Endodermal cell (in vitro differentiated cells): ENCODE data around the gene WASF3. TPM values are rescaled to one million over a fixed set of nuclear protein-coding genes. Genes with fewer than 3 reads are reported as not detected.

Experiments
- DNase-seq: peaks from one replicate; pipeline ENCODE4 v3.0.0-alpha.2; 2017
- H3K27ac ChIP-seq: 2 replicates; pipeline ENCODE4 v1.5.1; 2013; ENCODE audit warnings: mild to moderate bottlenecking, low read depth, low read length, moderate library complexity
- H3K27me3 ChIP-seq: 2 replicates; pipeline ENCODE4 v1.6.1; 2013; ENCODE audit warnings: mild to moderate bottlenecking, low read length, moderate library complexity; ENCODE audit not compliant: insufficient read depth, control insufficient read depth, poor library complexity, severe bottlenecking
- H3K36me3 ChIP-seq: 2 replicates; pipeline ENCODE4 v1.7.0; 2013; ENCODE audit warnings: mild to moderate bottlenecking, low read length, moderate library complexity; ENCODE audit not compliant: control insufficient read depth, insufficient read depth
- H3K4me1 ChIP-seq: one replicate; pipeline ENCODE4 v1.7.0; 2013; ENCODE audit warnings: low read length; ENCODE audit not compliant: control insufficient read depth, insufficient read depth
- H3K4me3 ChIP-seq: 2 replicates; pipeline ENCODE4 v1.5.1; 2013; ENCODE audit warnings: mild to moderate bottlenecking, low read length, moderate library complexity
- H3K9ac ChIP-seq: 2 replicates; pipeline ENCODE4 v1.6.1; 2013; ENCODE audit warnings: mild to moderate bottlenecking, low read length, moderate library complexity; ENCODE audit not compliant: poor library complexity, severe bottlenecking; ENCODE audit errors: extremely low read depth
- H3K9me3 ChIP-seq: 2 replicates; pipeline ENCODE4 v1.6.1; 2013; ENCODE audit warnings: mild to moderate bottlenecking, low read length, moderate library complexity; ENCODE audit not compliant: control insufficient read depth
- H3K27ac Mint-ChIP-seq: 2 replicates; pipeline ENCODE4 v1.8.0; 2020; ENCODE audit warnings: mixed read lengths
- H3K27me3 Mint-ChIP-seq: 2 replicates; pipeline ENCODE4 v1.8.0; 2021; ENCODE audit warnings: mild to moderate bottlenecking, mixed read lengths; ENCODE audit not compliant: insufficient read depth
- H3K36me3 Mint-ChIP-seq: 2 replicates; pipeline ENCODE4 v1.8.0; 2020; ENCODE audit warnings: low read depth, mixed read lengths
- H3K4me1 Mint-ChIP-seq: 2 replicates; pipeline ENCODE4 v1.8.0; 2020; ENCODE audit warnings: mixed read lengths
- H3K4me3 Mint-ChIP-seq: 2 replicates; pipeline ENCODE4 v1.8.0; 2020; ENCODE audit warnings: mild to moderate bottlenecking, moderate library complexity, mixed read lengths
- H3K9me3 Mint-ChIP-seq: 2 replicates; pipeline ENCODE4 v1.8.0; 2020; ENCODE audit warnings: mild to moderate bottlenecking, mixed read lengths
- WGBS, 2 experiments: methylation state at CpG; one replicate each; pipeline versions ENCODE4 v1.1.5 to v1.1.7; 2013; ENCODE audit warnings: missing lambda C conversion rate in 2 of 2, mixed read lengths in 1 of 2; ENCODE audit not compliant: insufficient coverage in 1 of 2, insufficient read length in 1 of 2; 5-methylcytosine and 5-hydroxymethylcytosine counted together
- long read RNA-seq, 4 experiments: library from polyadenylated mRNA in 2 of 4; library from RNA in 1 of 4; library from capped mRNA in 1 of 4; stranded (forward) in 3 of 4; unstranded in 1 of 4; transcript quantifications; one replicate each; pipeline ENCODE4 v2.0.0, GENCODE V29; 2020 to 2021; ENCODE audit warnings: inconsistent platforms in 1 of 4
- polyA plus RNA-seq, 2 experiments: library from polyadenylated mRNA; stranded (reverse); fragments of 50-300 nt; gene quantifications; one replicate each; pipeline ENCODE4 v1.2.3, GENCODE V29; 2013
- total RNA-seq, 2 donors: library from RNA; stranded (reverse); fragmentation: NEBNext Ultra II Directional in 1 of 2; extraction: Animal tissue kit (Norgen Biotek cat#: 25700) in 1 of 2; gene quantifications; 2 replicates in 1 of 2; 3 replicates in 1 of 2; pipeline ENCODE4 v1.2.1, GENCODE V29; 2021
- TF ChIP-seq, protein P1 (sequence below): fragments of 200-600 bp; sonication (generic); conservative IDR thresholded peaks from 2 replicates; pipeline ENCODE4 v1.5.0; 2021; ENCODE audit warnings: antibody characterized with exemption, mild to moderate bottlenecking

WASF3 gene, protein sequence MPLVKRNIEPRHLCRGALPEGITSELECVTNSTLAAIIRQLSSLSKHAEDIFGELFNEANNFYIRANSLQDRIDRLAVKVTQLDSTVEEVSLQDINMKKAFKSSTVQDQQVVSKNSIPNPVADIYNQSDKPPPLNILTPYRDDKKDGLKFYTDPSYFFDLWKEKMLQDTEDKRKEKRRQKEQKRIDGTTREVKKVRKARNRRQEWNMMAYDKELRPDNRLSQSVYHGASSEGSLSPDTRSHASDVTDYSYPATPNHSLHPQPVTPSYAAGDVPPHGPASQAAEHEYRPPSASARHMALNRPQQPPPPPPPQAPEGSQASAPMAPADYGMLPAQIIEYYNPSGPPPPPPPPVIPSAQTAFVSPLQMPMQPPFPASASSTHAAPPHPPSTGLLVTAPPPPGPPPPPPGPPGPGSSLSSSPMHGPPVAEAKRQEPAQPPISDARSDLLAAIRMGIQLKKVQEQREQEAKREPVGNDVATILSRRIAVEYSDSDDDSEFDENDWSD
- total RNA-seq: 10 to 100 TPM; 20.5 to 32.6 TPM
- 48.2 TPM for polyA plus RNA-seq (2013, experiment 1 of 2)
- 43.5 TPM for polyA plus RNA-seq (2013, experiment 2 of 2)
- long read RNA-seq, experiment 1, full-length matches to known transcripts: 2 of 19 reads
- long read RNA-seq, experiment 1, partial matches to known transcripts: 3 of 19 reads
- long read RNA-seq, experiment 1, other reads (novel, unspliced or antisense): 14 of 19 reads
- long read RNA-seq, experiment 2, full-length matches to known transcripts: 40 of 60 reads
- long read RNA-seq, experiment 2, partial matches to known transcripts: 3 of 60 reads
- long read RNA-seq, experiment 2, other reads (novel, unspliced or antisense): 17 of 60 reads
- long read RNA-seq, experiment 3, full-length matches to known transcripts: 2 of 4 reads
- long read RNA-seq, experiment 3, partial matches to known transcripts: 0 of 4 reads
- long read RNA-seq, experiment 3, other reads (novel, unspliced or antisense): 2 of 4 reads
- long read RNA-seq, experiment 4: 0 reads

- H3K4me1 ChIP-seq: no peaks in the 10 kb centered on the region
- Mint-ChIP-seq H3K4me3 (peak within 1 kb of the TSS; percentile 68), H3K36me3 (no peaks in the 10 kb centered on the region), H3K27me3 (peaks cover 21% of the 10 kb centered on the region), H3K27ac (no peak within 1 kb of the TSS), H3K4me1 (peaks cover 13% of the 10 kb centered on the region), H3K9me3 (no peaks in the 10 kb centered on the region)
- peaks cover 13% of the 10 kb centered on the region for H3K27me3 ChIP-seq
- H3K27ac ChIP-seq: peak within 1 kb of the TSS; percentile 59
- peak; percentile 99 for DNase-seq
- H3K9me3 ChIP-seq: no peaks in the 10 kb centered on the region
- peak within 1 kb of the TSS; percentile 77 for H3K4me3 ChIP-seq
- TF ChIP-seq, protein P1, sequence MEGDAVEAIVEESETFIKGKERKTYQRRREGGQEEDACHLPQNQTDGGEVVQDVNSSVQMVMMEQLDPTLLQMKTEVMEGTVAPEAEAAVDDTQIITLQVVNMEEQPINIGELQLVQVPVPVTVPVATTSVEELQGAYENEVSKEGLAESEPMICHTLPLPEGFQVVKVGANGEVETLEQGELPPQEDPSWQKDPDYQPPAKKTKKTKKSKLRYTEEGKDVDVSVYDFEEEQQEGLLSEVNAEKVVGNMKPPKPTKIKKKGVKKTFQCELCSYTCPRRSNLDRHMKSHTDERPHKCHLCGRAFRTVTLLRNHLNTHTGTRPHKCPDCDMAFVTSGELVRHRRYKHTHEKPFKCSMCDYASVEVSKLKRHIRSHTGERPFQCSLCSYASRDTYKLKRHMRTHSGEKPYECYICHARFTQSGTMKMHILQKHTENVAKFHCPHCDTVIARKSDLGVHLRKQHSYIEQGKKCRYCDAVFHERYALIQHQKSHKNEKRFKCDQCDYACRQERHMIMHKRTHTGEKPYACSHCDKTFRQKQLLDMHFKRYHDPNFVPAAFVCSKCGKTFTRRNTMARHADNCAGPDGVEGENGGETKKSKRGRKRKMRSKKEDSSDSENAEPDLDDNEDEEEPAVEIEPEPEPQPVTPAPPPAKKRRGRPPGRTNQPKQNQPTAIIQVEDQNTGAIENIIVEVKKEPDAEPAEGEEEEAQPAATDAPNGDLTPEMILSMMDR: no peak
- H3K36me3 ChIP-seq: no peaks in the 10 kb centered on the region
- H3K9ac ChIP-seq: peak within 1 kb of the TSS; percentile 36
- 0 to 1% methylated on average over 42 to 94 of the region's 94 CpGs for WGBS, 2 experiments
Measured at GRCh38 chr13:26557393-26558073, at the start of gene WASF3. TSS of gene WASF3 (plus strand) at chr13:26557683. CDS start at chr13:26642271, 84,588 bp downstream.

DNA sequence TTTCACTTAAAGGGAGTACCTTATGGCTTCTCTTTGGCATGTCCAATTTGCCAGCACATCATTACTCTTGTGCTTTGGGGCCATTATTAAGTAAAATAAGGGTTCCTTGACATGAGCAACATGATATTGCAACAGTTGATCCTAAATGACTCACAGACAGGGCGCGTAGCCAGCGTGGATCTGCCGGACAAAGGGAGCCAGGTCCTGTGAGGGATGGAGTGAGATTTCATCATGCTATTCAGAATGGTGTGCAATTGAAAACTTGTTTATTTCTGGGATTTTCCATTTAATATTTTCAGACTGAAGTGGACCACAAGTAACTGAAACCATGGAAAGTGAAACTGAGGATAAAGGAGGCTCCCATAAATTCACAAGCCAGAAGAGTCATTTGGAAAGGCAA, 48.6 kb upstream of the WASF3 start:
- H3K27ac ChIP-seq: no peak overlapping the region
- no peak for DNase-seq
- Mint-ChIP-seq H3K27me3 (no peaks in the 10 kb centered on the region), H3K36me3 (no peaks in the 10 kb centered on the region), H3K27ac (no peak overlapping the region), H3K4me3 (no peak overlapping the region), H3K4me1 (no peaks in the 10 kb centered on the region), H3K9me3 (peaks cover 53% of the 10 kb centered on the region)
- H3K9ac ChIP-seq: no peak overlapping the region
- H3K36me3 ChIP-seq: no peaks in the 10 kb centered on the region
- no peak overlapping the region for H3K4me3 ChIP-seq
- TF ChIP-seq, protein P1: no peak
- peaks cover 18% of the 10 kb centered on the region for H3K9me3 ChIP-seq
- 97 to 100% methylated on average over 4 of the region's 4 CpGs for WGBS, 2 experiments
- no peaks in the 10 kb centered on the region for H3K27me3 ChIP-seq
- no peaks in the 10 kb centered on the region for H3K4me1 ChIP-seq

DNA sequence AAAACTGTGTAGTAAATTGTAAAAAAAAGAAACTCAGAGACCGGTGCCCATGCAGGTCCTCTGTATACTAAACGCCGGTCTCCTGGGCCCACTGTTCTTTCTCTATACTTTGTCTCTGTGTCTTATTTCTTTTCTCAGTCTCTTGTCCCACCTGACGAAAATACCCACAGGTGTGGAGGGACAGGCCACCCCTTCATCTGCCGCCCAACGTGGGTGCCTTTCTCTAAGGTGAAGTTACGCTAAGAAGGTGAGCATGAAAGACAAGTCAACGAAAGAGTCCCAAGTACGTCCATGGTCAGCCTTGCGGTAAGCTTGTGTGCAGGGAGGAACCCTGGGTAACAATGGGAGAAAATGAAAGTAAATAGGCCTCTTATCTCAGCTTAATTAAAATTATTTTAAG, 48.0 kb upstream of the WASF3 start:
- Mint-ChIP-seq H3K27ac (no peak overlapping the region), H3K4me3 (no peak overlapping the region), H3K4me1 (no peaks in the 10 kb centered on the region), H3K9me3 (peaks cover 53% of the 10 kb centered on the region), H3K36me3 (no peaks in the 10 kb centered on the region), H3K27me3 (no peaks in the 10 kb centered on the region)
- H3K4me1 ChIP-seq: no peaks in the 10 kb centered on the region
- H3K27ac ChIP-seq: no peak overlapping the region
- H3K36me3 ChIP-seq: no peaks in the 10 kb centered on the region
- 88 to 97% methylated on average over 4 to 10 of the region's 10 CpGs for WGBS, 2 experiments
- no peak for DNase-seq
- peaks cover 18% of the 10 kb centered on the region for H3K9me3 ChIP-seq
- no peak overlapping the region for H3K4me3 ChIP-seq
- no peak overlapping the region for H3K9ac ChIP-seq
- H3K27me3 ChIP-seq: no peaks in the 10 kb centered on the region
- TF ChIP-seq, protein P1: no peak
